IMR-90 (cell line): ENCODE results near the gene SERPINA1.

Source experiments
- BHLHE40 ChIP-seq: fragments of 150-350 bp; IDR thresholded peaks from 2 replicates; pipeline ENCODE4 v1.6.1; 2016; ENCODE audit warnings: mild to moderate bottlenecking, low read depth, low read length
- CEBPB ChIP-seq: IDR thresholded peaks from 2 replicates; pipeline ENCODE4 v1.6.1; 2012; ENCODE audit warnings: low read depth, low read length, improper control_type of control experiment
- CHD1 ChIP-seq: IDR thresholded peaks from 2 replicates; pipeline ENCODE4 v1.6.1; 2012; ENCODE audit warnings: low read depth, low read length, improper control_type of control experiment
- FOS ChIP-seq: fragments of 150-350 bp; IDR thresholded peaks from 2 replicates; pipeline ENCODE4 v1.6.1; 2016; ENCODE audit warnings: low read depth, low read length
- MAFK ChIP-seq: IDR thresholded peaks from 2 replicates; pipeline ENCODE4 v1.6.1; 2012; ENCODE audit warnings: low read depth, low read length, improper control_type of control experiment
- MAZ ChIP-seq: IDR thresholded peaks from 2 replicates; pipeline ENCODE4 v1.6.1; 2012; ENCODE audit warnings: low read depth, mild to moderate bottlenecking, low read length, improper control_type of control experiment, moderate library complexity, borderline replicate concordance
- POLR2A ChIP-seq: IDR thresholded peaks from 2 replicates; pipeline ENCODE4 v1.6.1; 2012; ENCODE audit warnings: mild to moderate bottlenecking, low read depth, low read length
- RAD21 ChIP-seq: IDR thresholded peaks from 2 replicates; pipeline ENCODE4 v1.6.1; 2012; ENCODE audit warnings: low read length, improper control_type of control experiment
- RCOR1 ChIP-seq: IDR thresholded peaks from 2 replicates; pipeline ENCODE4 v1.6.1; 2012; ENCODE audit warnings: mild to moderate bottlenecking, low read length, improper control_type of control experiment; ENCODE audit not compliant: insufficient replicate concordance
- RFX5 ChIP-seq: IDR thresholded peaks from 2 replicates; pipeline ENCODE4 v1.8.0; 2012; ENCODE audit warnings: low read depth, mild to moderate bottlenecking, low read length, moderate library complexity
- SMC3 ChIP-seq: fragments of 150-350 bp; IDR thresholded peaks from 2 replicates; pipeline ENCODE4 v1.6.1; 2016; ENCODE audit warnings: low read depth, mild to moderate bottlenecking, antibody characterized with exemption, low read length, moderate library complexity
- USF2 ChIP-seq: fragments of 150-350 bp; IDR thresholded peaks from 2 replicates; pipeline ENCODE4 v1.6.1; 2017; ENCODE audit warnings: mild to moderate bottlenecking, antibody characterized with exemption, low read length, low read depth
- TF ChIP-seq, protein P1 (sequence below): conservative IDR thresholded peaks from 2 replicates; pipeline ENCODE4 v1.5.1; 2012; ENCODE audit warnings: mild to moderate bottlenecking, low read depth, low read length, improper control_type of control experiment
- TF ChIP-seq, protein P2 (sequence below): fragments of 150-350 bp; IDR thresholded peaks from 2 replicates; pipeline ENCODE4 v1.6.1; 2016; ENCODE audit warnings: low read depth, mild to moderate bottlenecking, low read length, moderate library complexity, borderline replicate concordance

- TF ChIP-seq POLR2A (no peak), MAZ (no peak), CEBPB (peak; percentile 89), USF2 (no peak), MAFK (no peak), SMC3 (no peak), RCOR1 (no peak), CHD1 (no peak), FOS (peak; percentile 87), BHLHE40 (peak; percentile 46; the same call in 1 of the 2 replicates), RFX5 (no peak), RAD21 (no peak)
- TF ChIP-seq, protein P1, sequence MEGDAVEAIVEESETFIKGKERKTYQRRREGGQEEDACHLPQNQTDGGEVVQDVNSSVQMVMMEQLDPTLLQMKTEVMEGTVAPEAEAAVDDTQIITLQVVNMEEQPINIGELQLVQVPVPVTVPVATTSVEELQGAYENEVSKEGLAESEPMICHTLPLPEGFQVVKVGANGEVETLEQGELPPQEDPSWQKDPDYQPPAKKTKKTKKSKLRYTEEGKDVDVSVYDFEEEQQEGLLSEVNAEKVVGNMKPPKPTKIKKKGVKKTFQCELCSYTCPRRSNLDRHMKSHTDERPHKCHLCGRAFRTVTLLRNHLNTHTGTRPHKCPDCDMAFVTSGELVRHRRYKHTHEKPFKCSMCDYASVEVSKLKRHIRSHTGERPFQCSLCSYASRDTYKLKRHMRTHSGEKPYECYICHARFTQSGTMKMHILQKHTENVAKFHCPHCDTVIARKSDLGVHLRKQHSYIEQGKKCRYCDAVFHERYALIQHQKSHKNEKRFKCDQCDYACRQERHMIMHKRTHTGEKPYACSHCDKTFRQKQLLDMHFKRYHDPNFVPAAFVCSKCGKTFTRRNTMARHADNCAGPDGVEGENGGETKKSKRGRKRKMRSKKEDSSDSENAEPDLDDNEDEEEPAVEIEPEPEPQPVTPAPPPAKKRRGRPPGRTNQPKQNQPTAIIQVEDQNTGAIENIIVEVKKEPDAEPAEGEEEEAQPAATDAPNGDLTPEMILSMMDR: no peak
- TF ChIP-seq, protein P2, sequence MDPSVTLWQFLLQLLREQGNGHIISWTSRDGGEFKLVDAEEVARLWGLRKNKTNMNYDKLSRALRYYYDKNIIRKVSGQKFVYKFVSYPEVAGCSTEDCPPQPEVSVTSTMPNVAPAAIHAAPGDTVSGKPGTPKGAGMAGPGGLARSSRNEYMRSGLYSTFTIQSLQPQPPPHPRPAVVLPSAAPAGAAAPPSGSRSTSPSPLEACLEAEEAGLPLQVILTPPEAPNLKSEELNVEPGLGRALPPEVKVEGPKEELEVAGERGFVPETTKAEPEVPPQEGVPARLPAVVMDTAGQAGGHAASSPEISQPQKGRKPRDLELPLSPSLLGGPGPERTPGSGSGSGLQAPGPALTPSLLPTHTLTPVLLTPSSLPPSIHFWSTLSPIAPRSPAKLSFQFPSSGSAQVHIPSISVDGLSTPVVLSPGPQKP: no peak
Measured at GRCh38 chr14:94373708-94374107, 14.7 kb downstream of the SERPINA1 start.
